ENCODE measurements around the gene GHRH.

GHRH gene

GRCh38 chr20:37290158-37290810 is 28.7 kb upstream of the GHRH start:
- no peak for DNase-seq

- DNase-seq, result no peak
These were observed 26.5 kb upstream of the GHRH start for GRCh38 chr20:37288091-37288490.

GRCh38 chr20:37285664-37286374 is 24.2 kb upstream of the GHRH start:
- no peak for DNase-seq

- DNase-seq, result no peak
These were observed 23.1 kb upstream of the GHRH start for GRCh38 chr20:37284691-37285161.

- no peak for DNase-seq
These were observed 22.0 kb upstream of the GHRH start for GRCh38 chr20:37283530-37284195.

GRCh38 chr20:37282556-37282955 is 20.9 kb upstream of the GHRH start:
- no peak for DNase-seq

GRCh38 chr20:37280403-37280802 is 18.8 kb upstream of the GHRH start:
- no peak for DNase-seq

- no peak for DNase-seq
These were observed 18.2 kb upstream of the GHRH start for GRCh38 chr20:37279820-37280219.

GRCh38 chr20:37278966-37279590 is 17.5 kb upstream of the GHRH start:
- no peak for DNase-seq

- no peak for DNase-seq
These were observed 15.6 kb upstream of the GHRH start for GRCh38 chr20:37277253-37277593.

GRCh38 chr20:37276494-37277252 is 15.1 kb upstream of the GHRH start:
- DNase-seq, result no peak

GRCh38 chr20:37274851-37275524 is 13.4 kb upstream of the GHRH start:
- DNase-seq, result no peak

GRCh38 chr20:37273988-37274387 is 12.4 kb upstream of the GHRH start:
- no peak for DNase-seq

- no peak for DNase-seq
These were observed 9.8 kb upstream of the GHRH start for GRCh38 chr20:37271421-37271768.

- DNase-seq, result no peak
These were observed 9.2 kb upstream of the GHRH start for GRCh38 chr20:37270576-37271420.

GRCh38 chr20:37267667-37268313 is 6.2 kb upstream of the GHRH start:
- DNase-seq, result no peak

GRCh38 chr20:37266940-37267666 is 5.5 kb upstream of the GHRH start:
- DNase-seq, result no peak

- no peak for DNase-seq
These were observed 3.5 kb upstream of the GHRH start for GRCh38 chr20:37265152-37265551.

GRCh38 chr20:37263686-37264085 is 2.1 kb upstream of the GHRH start:
- DNase-seq, result no peak

GRCh38 chr20:37262505-37262904 is 891 bp upstream of the GHRH start:
- DNase-seq, result no peak
